Pulmonary artery endothelial cell (primary cell): ENCODE data around the gene MCM6. TPM values are rescaled to one million over a fixed set of nuclear protein-coding genes. Genes with fewer than 3 reads are reported as not detected.
A peak's percentile ranks its signal among the peaks of the same experiment; 100 is the strongest.
"Not testable (repeated sequence)": the region's sequence is repeated elsewhere in the genome, so short reads cannot be mapped to it uniquely, and the experiment has no call there.

ENCODE experiments used
- DNase-seq: peaks from one replicate; pipeline ENCODE4 v3.0.0-alpha.2; 2011; ENCODE audit warnings: low read depth, low spot score
- total RNA-seq: library from RNA; depleted of rRNA; stranded (reverse); fragments of >200 nt; gene quantifications from 2 replicates; pipeline ENCODE4 v1.2.3, GENCODE V29; 2014

MCM6 gene
- total RNA-seq: 28.6 and 41.4 TPM in 2 replicates

DNA sequence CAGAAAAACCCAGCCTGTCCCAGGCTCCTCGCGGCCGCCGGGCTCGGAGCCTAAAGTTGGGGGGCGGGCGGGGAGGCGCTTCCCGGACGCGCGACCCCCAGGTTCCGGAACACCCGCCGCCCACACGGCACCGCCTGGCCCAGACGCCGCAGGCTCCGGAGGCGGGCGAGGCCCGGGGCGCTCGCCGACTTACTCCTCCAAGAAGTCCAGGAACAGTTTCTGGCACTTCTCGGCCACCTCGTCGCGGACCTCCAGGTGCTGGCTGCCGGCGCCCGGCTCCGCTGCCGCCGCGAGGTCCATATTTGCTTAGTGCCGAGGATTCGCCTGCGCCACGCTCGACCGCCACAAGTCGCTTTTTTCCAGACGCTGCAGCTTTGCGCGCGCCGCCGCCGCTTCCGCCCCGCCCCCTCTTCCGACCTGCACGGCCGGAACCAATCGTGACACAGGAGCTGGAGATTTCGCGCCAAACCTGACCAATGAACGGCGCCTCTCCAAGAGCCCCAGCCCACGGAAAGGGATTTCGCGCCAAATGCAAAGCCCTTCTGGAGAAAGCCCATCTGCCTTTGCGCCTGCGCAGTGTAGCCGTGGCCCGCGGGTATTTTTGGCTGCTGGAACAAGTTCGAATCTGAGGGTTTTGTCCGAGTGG is at the start of gene MCM6:
MCM6 (minus strand) TSS at position 378 of the 646 bp plus-strand sequence; CDS start at position 300, 78 bp downstream.
- DNase-seq: peak; percentile 96

DNA sequence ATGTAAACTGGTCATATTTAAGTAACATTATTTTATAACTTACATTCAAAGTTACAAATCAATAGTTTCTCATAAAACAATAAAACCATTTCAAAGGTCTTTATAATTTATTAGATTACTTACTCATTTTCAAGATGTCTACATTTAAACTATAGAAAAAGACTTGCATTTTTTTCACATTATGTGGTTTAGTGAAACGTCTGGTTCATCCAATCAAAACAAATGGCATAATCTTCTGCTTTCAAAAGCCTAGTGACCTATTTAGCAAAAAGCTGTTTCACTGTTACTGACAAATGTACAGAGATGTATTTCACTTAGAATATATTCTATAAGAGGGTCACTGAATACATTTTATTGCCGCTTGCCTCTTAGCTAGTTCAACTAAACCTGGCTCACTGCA is 49.3 kb upstream of the MCM6 start:
- no peak for DNase-seq

DNA sequence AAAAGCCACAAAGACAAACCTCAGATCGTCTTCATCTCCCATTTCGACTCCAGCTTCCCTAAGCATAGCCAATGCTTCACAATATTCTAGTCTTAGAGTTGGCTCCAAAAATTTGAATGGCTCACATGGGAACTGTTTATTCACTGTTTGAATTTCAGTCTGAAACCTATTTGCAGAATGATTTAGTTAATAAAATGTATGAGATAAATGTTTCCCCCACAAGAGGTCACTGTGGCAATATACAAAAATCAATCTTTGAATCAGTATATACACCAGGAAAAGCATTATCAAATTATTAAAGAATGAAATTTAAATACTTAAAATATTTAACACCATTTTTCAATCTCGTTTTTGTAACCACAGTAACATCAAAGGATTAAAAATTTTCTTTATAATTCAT is 40.0 kb upstream of the MCM6 start:
- DNase-seq: peak; percentile 7

DNA sequence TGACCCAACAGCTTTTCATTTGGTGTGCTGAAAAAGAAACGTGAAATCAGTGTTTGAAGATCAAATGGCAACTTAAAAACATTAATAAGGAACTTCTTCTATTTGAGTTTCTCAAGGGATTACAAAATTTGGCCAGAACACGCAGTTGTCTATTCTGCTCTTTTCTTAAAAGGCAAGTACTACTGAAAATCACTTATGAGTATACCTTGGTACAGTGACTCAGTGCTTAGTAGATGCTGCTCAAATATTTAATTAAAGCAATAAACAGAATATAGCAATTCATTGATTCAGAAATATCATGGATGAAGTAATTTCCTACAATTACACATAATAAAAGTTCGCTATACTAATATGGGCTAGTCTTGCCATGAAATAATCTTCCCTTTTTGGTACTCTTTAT is 38.2 kb upstream of the MCM6 start:
- no peak for DNase-seq

DNA sequence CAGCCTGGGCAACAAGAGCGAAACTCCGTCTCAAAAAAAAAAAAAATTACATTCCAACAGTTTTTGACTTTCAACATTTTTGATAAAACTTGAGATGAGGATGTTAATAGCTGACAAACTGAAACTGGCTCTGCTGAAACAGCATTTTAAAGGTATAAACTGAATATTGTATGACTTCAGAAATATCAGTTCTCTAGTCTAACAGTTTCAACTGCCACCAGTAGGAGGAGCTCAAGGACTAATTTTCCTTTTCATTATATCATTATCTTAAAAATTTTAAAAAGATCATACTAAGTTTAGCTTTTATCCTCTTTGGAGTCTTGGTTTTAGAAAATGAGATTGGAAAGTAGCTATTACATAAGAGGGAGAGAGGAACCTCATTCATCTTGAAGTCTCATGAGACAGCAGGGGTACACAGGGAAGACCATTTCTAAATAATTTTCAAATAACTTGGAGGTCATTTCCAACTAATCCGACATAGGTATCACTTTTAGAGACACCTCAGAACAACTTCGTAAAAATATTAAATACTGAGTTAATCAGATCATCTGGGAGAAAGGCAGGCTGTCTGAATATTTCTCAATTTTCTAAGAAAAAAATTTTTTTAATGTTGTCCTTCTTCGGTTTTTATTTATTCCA is 37.6 kb upstream of the MCM6 start:
- no peak for DNase-seq

DNA sequence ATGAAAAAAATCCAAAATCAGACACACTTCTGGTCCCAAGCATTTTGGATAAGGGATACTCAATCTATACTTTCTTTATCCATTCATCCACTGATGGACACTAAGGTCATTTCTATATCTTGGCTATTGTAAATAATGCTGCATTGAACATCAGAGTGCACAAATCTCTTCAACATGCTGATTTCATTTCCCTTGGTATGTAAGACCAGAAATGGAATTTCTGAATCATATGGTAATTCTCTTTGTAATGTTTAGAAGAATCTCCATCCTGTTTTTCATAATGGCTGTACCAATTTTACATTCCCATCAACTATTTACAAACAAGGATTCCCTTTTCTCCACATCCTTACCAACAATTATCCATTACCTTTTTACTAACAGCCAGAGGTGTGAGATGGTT is 33.7 kb upstream of the MCM6 start:
- peak; percentile 20 for DNase-seq

DNA sequence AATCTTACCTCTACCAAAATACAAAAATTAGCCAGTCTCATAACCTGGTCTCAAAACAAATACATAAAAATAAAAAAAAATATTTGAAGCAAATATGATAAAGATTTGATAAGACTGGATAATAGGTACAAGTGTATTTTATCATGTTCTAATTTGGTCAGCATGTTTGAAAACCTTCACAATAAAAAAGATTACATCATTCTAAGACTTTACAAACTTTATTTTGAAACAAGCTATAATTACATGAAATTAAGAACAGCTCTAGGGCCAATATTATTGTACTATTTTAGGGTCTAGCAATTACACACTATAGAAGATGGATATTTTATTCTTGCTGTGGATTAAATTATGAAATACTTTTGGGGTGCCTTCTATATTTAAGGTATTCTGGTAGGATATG is 29.4 kb upstream of the MCM6 start:
- DNase-seq: no peak

DNA sequence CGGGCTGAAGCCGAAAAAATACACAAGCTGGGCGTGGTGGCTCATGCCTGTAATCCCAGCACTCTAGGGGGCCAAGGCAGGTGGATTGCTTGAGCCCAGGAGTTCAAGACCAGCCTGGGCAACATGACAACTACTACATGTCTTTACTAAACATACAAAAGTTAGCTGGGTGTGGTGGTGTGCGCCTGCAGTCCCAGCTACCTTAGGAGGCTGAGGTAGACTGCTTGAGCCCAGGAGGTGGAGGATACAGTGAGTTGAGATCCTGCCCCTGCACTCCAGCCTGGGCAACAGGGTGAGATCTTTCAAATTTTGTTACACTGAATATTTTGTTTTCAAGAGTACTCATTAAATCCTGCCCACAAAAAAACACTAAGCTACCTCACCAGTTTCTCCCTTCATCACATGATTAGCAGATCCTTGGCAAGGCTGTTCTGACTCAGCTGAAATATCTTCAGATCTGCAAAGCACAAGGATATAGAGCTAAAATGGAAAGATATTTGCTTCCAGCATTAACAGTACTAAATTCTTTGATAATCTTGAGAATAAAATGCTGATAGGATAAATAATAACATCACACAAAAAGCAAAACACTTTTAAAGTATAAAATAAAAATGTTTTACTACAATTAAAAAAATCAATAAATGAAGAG is 28.2 kb upstream of the MCM6 start:
- no peak for DNase-seq

DNA sequence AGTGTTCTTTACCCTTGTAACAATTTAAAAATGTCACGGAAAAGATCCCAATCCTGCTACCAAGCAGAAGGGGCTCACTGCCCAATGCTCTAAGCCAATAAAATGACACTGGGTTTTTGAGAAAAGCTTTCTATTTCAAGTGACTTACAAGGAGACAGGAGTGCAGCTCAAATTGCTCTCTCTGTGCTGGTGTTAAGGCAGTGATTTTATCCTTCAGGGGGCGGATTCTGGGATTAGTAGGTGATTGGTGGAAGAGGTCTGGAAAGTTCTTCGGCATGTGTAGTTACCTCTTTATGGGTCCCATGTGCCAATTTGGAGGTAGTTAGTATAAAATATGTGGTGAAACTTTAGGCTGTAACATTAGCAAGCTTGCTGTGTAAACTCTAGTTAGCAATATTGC is 27.4 kb upstream of the MCM6 start:
- DNase-seq: no peak

DNA sequence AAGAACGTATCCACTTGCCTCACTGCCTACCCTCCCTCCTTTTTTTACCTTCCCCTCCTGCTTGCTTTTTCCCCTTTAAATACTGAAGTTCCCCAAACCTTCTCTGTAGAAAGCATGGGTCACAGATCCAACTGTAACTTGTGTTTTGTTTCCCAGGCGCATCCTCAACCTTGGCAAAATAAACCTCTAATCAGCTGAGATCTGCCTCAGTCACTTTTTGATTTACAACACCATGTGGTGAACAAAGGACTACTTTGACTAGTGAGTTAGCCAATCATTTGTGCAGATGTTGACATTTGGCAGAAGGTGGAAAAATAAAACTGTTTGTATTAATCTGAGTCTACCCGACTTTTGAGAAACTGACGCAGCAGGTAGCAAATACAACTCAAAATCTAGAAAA is 23.3 kb upstream of the MCM6 start:
- no peak for DNase-seq

DNA sequence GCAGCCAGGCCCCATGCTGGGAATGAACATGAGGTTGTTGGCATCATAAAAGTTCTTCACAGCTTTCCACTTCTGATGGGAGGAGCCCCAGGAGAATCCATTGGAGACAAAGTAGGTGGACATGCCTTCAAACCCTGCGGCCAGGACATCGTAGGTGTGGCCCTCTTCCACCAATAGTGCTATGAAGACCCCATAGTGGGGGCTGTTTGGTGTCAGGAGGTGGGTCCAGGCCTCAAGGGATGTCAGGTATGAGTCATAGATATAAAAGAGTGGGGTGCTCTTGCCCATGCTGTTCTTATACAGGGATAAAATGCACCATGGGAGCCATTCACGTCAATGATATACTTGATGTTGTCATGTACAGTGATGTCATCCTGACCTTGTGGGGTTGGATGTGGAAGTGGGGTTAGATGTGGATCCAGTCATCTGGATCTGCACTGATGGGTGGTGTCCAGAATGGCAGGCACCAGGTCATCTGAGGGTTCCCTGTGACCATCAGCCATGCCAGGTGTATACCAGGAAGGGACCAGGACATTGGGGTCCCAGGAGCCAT is 22.1 kb upstream of the MCM6 start:
- DNase-seq: no peak

DNA sequence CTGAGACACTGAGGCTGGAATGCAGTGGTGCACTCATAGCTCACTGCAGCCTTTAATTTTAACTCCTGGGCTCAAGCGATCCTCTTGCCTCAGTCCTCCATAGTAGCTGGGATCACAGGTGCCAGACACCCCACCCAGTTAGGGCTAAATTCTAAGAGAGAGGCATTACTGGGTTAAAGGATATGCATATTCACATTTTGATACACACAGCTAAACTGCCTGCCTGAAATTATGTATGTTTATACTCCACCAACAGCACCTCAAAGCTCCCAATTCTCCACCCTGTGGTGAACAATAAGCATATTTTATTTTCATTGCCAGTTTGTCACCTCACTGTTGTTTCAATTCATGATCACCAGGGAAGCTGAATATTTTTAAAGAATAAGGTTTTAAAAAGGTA is 18.7 kb upstream of the MCM6 start:
- no peak for DNase-seq

DNA sequence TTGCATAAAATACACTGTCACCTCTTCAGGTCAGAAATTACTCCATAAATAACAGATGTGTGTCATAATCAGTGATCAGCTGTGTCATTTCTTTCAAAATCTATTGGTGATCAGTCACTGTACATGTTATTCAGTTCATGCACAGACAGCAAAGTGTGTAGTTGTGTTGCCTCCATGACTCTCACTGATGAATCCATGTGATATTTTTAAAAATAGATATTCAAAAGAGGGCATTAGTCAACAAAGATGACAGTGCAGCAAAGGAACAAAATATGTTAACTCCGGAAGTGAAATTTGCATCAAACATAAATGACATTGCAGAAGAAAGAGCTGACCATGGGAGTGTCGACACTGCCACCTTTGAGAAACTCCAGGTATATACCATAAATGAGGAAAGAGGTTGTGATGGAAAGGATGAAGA is 17.1 kb upstream of the MCM6 start:
- no peak for DNase-seq

DNA sequence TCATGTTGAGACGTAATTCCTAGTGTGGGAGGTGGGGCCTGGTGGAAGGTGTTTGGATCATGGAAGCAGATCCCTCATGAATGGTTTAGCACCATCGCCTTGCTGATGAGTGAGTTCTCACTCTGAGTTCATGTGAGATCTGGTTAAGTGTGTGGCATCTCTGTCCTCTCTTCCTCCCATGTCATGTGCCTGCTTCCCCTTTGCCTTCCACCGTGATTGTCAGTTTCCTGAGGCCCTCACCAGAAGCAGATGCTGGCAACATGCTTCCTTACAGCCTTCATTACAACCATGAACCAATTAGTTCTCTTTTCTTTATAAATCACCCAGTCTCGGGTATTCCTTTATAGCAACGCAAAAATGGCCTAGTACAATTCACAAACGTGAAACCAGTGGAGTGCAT is 14.6 kb upstream of the MCM6 start:
- DNase-seq: no peak

DNA sequence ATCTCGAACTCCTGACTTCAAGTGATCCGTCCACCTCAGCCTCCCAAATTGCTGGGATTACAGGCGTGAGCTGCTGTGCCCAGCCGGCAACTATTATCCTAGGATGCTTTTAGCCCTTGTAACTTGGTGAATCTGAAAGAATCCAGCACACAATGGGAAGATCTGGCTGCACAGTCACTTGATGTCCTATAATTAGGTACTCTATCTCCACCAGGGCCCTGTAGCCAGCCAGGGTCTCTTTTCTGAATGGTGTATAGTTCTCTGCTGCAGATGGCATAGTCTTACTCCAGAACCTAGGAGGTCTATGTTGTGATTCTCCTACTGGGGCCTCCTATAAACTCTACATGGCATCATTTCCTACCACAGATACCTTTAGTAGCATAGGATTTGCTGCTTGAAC is 13.9 kb upstream of the MCM6 start:
- DNase-seq: no peak

DNA sequence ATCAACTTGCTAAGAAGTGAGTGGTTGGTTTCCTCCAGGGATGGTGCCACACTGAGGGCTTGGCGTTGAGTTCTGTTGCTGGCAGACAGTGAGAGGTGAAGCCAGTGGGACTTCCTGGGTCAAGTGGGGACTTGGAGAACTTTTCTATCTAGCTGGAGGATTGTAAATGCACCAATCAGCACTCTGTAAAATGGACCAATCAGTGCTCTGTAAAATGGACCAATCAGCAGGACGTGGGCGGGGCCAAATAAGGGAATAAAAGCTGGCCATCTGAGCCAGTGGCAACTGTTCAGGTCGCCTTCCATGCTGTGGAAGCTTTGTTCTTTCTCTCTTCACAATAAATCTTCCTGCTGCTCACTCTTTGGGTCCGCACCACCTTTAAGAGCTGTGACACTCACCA is 12.3 kb upstream of the MCM6 start:
- DNase-seq: not testable (repeated sequence)

DNA sequence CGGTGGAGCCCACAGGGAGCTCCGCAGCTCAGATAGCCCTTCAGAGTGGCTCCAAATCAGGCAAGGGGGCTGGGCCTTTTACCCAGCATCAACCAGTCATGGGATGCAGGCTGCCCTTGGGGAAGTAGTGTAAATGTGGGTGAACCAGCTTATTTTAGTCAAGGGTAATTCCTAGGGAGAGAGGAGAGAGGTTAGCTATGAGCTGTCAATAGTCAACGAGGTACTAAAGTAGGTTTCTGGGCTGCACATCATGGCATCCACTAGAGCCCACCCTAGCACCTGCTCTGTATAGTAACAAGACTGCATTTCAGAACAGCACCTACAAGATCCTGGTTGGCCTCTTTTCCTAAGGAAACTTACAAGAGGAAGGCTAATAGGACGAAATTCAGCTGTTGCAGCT is 9.5 kb upstream of the MCM6 start:
- no peak for DNase-seq

DNA sequence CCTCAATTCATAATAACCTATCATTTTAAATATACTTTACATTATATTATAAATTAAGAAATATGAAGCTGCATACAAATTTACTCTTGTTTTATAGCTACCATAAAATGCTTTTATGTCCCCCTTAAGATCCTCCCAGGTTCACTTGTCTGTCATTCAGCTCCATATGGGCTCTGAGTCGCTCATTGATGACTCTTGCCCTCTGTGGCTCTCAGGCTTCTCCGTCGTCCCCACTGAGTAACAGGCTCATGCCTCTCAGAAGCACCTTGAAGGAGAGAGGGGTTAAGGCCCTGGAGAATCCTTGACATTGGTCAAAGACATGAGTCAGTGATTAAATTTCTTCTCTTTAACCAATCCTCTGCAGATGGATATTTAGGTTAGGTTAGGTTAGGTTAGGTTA is 6.2 kb upstream of the MCM6 start:
- DNase-seq: no peak

DNA sequence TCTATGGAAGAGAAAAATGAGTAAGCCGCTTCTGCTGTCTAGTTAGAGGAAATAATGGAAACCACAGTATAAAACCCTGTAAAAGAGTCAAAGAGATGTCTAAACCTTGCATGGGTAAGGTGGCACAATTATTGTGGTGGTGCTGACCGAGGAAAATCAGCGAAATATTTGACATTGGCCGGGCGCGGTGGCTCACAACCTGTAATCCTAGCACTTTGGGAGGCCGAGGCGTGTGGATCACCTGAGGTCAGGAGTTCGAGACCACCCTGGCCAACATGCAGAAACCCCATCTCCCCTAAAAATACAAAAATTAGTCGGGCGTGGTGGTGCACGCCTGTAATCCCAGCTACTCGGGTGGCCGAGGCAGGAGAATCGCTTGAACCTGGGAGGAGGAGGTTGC is 527 bp upstream of the MCM6 start:
- DNase-seq: not testable (repeated sequence)

DNA sequence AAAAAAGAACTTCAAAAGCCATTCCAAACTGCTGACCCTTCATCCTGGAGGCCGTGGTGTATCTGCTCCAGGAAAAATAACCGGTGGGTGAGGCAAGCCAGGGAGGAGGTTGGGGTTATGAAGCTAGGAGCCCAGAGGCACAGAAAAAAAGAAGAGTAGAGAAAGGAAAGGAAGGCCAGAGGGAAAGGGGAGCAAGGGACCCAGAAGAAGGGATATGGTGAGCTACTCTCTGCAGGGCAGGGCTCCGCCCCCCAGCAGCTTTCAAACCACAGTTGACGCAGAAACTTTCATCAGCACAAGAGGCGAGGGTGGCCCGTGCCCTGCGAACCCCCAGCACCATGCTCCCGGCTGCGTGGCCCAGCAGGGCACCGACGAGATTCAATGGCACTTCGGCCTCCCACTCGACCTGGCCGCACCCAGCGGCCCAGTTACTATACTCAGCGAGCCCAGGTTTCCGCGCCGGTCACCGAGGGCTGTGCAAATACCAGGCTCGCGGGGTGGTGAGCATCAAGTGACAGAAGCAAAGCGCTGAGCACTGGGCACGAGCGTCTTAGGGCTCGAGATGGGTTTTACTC is 665 bp downstream of the MCM6 start:
- no peak for DNase-seq

DNA sequence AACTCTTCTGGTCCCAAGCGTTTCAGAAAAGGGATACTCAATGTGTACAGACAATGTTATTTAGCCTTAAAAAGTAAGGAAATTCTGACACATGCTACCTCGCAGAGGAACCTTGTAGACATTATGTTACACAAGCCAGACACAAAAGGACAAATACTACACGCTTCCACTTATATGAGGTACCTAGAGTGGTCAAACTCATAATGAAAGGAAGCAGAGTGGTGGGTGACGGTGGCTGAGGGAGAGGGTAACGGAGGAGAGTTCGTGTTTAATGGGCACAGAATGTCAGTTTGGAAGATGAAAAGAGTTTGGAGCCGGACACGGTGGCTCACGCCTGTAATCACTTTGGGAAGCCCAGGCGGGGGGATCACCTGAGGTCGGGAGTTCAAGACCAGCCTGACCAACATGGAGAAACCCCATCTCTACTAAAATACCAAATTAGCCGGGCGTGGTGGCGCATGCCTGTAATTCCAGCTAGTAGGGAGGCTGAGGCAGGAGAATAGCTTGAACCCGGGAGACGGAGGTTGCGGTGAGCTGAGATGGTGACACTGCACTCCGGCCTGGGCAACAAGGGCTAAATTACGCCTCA is 1.4 kb downstream of the MCM6 start:
- DNase-seq: no peak

DNA sequence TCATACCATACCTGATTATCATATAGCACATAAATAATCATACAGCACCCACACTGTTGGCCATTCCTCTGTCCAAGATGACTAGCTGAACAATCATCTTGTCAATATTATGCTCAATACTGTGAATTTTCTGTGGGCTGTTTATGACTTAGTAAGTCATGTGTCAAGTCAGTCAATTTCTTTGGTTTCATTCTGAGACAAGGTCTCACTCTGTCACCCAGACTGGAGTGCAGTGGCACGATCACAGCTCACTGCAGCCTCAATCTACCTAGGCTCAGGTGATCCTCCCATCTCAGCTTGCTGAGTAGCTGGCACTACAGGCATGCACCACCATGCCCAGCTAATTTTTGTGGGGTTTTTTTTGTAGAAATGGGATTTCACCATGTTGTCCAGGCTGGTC is 5.7 kb downstream of the MCM6 start:
- DNase-seq: no peak
